Ovary (tissue), 9 donors: Measurements from ENCODE around the gene KLK1. TPM values are rescaled to one million over a fixed set of nuclear protein-coding genes. Genes with fewer than 3 reads are reported as not detected.

Experiments
- DNase-seq, 5 donors: peaks; one replicate each; pipeline ENCODE4 v3.0.0-alpha.2; 2019 to 2020
- H3K27ac ChIP-seq, 2 donors: fragments of 200-600 bp; one replicate each; pipeline versions ENCODE4 v1.5.1 to v1.8.0; 2019 to 2022
- H3K27me3 ChIP-seq: fragments of 200-600 bp; one replicate; pipeline ENCODE4 v1.8.0; 2022
- H3K36me3 ChIP-seq: fragments of 200-600 bp; sonication (generic); one replicate; pipeline ENCODE4 v1.5.1; 2019
- H3K4me1 ChIP-seq: one replicate; pipeline ENCODE4 v1.8.1; 2013; ENCODE audit warnings: mild to moderate bottlenecking, moderate library complexity; ENCODE audit not compliant: insufficient read depth
- H3K4me3 ChIP-seq: fragments of 200-600 bp; sonication (generic); one replicate; pipeline ENCODE4 v1.5.1; 2017
- H3K9me3 ChIP-seq, 2 donors: fragments of 200-600 bp in 1 of 2; sonication (generic) in 1 of 2; one replicate each; pipeline versions ENCODE4 v1.5.1 to v1.8.1; 2013 to 2019; ENCODE audit warnings: mild to moderate bottlenecking in 1 of 2, moderate library complexity in 1 of 2
- CTCF ChIP-seq, 3 donors: fragments of 450-650 bp in 2 of 3; fragments of 200-600 bp in 1 of 3; IDR thresholded peaks; one replicate each; pipeline versions ENCODE4 v1.5.1 to v1.8.0; 2016 to 2022; ENCODE audit warnings: antibody characterized with exemption in 3 of 3, mild to moderate bottlenecking in 1 of 3
- EP300 ChIP-seq: sonication (generic); formaldehyde crosslinking; IDR thresholded peaks from one replicate; pipeline ENCODE4 v1.6.1; 2017; ENCODE audit warnings: antibody characterized with exemption
- POLR2A ChIP-seq: fragments of 450-650 bp; IDR thresholded peaks from one replicate; pipeline ENCODE4 v1.6.1; 2017; ENCODE audit warnings: antibody characterized with exemption, mild to moderate bottlenecking, moderate library complexity
- WGBS, 3 donors: extraction: QIAGEN DNeasy Blood & Tissue Kit in 1 of 3; methylation state at CpG; one replicate each; pipeline versions ENCODE4 v1.1.5 to v1.1.7; 2013 to 2017; 5-methylcytosine and 5-hydroxymethylcytosine counted together
- intact Hi-C, 4 donors: fragments of 100-400 bp; cut with DNase I; formaldehyde crosslinking; loops; one replicate each; pipeline versions ENCODE4 v1.11.0 to v1.15.1; 2022 to 2023
- polyA plus RNA-seq, 2 donors: library from polyadenylated mRNA; stranded (reverse); fragments of 200-250 nt in 1 of 2; fragments of 350-450 nt in 1 of 2; fragmentation: Illumina TruSeq in 1 of 2; extraction: RNeasy Lipid Tissue Mini Kit (QIAGEN cat#74804) in 1 of 2; gene quantifications; one replicate each; pipeline ENCODE4 v1.2.3, GENCODE V29; 2013 to 2014
- total RNA-seq, 7 donors: library from RNA; depleted of rRNA in 2 of 7; stranded (reverse); fragments of >200 nt in 2 of 7; fragmentation: NEBNext Ultra II Directional in 3 of 7; extraction: Animal tissue kit (Norgen Biotek cat#: 25700) in 3 of 7; gene quantifications; one replicate each; pipeline versions ENCODE4 v1.1.0 to v1.2.4, GENCODE V29; 2016 to 2023
- donor health status: DM: no; HTN: no; CAD: no; lungs with moderate emphysema.
- donor health status: DM: no; HTN: no; CAD: no.
- donor health status: Bipolar disorder and iron deficiency.
- donor health status: DM: yes; HTN: yes; CAD: no.
- donor health status: DM: no; HTN: no; CAD: no.
- donor health status: DM: yes; HTN: yes; CAD: no.

Gene KLK1
- total and polyA plus RNA-seq, 9 donors = 0.23 to 1.2 (median 0.57) TPM; not detected in 1

- H3K4me3 ChIP-seq = no peak overlapping the region
- no peaks in the 10 kb centered on the region for H3K36me3 ChIP-seq
- no peaks in the 10 kb centered on the region for H3K9me3 ChIP-seq
- no peak for DNase-seq
- no peaks in the 10 kb centered on the region for H3K27me3 ChIP-seq
- TF ChIP-seq POLR2A (no peak), EP300 (no peak), CTCF (IDR thresholded peaks at IDR 0.05) (no peak)
- H3K27ac ChIP-seq = no peak overlapping the region
- WGBS, 3 donors = 36 to 48% (median 43%) methylated on average over 6 of the region's 6 CpGs
- intact Hi-C loops = no loop called here
- H3K4me1 ChIP-seq = no peaks in the 10 kb centered on the region
Observed at GRCh38 chr19:50857366-50857765, 33.8 kb upstream of the KLK1 start.

GRCh38 chr19:50854636-50855410 lies 31.2 kb upstream of the KLK1 start, which contains the start of gene KLK3:
KLK3 (plus strand) TSS chr19:50854915; CDS start chr19:50854956, 41 bp downstream.
- Histone ChIP-seq H3K4me1 (no peaks in the 10 kb centered on the region), H3K36me3 (no peaks in the 10 kb centered on the region), H3K9me3 (no peaks in the 10 kb centered on the region), H3K27ac (no peak within 1 kb of the TSS), H3K4me3 (no peak within 1 kb of the TSS), H3K27me3 (no peaks in the 10 kb centered on the region)
- 53 to 64% (median 58%) methylated on average over 9 of the region's 9 CpGs for WGBS, 3 donors
- no peak for TF ChIP-seq EP300
- no peak for TF ChIP-seq CTCF (IDR thresholded peaks at IDR 0.05)
- no peak for TF ChIP-seq POLR2A
- intact Hi-C loops = no loop called here
- DNase-seq = no peak

GRCh38 chr19:50851620-50852019 lies 28.0 kb upstream of the KLK1 start:
- Histone ChIP-seq H3K27me3 (no peaks in the 10 kb centered on the region), H3K36me3 (no peaks in the 10 kb centered on the region), H3K4me1 (no peaks in the 10 kb centered on the region), H3K4me3 (no peak overlapping the region), H3K27ac (no peak overlapping the region), H3K9me3 (no peaks in the 10 kb centered on the region)
- TF ChIP-seq CTCF (IDR thresholded peaks at IDR 0.05) = no peak
- no peak for TF ChIP-seq EP300
- TF ChIP-seq POLR2A = no peak
- WGBS, 3 donors = 62 to 75% (median 65%) methylated on average over 4 of the region's 4 CpGs
- no peak for DNase-seq
- intact Hi-C loops = no loop called here

- 47 to 56% (median 54%) methylated on average over 3 of the region's 3 CpGs for WGBS, 3 donors
- intact Hi-C loops = no loop called here
- no peaks in the 10 kb centered on the region for H3K4me1 ChIP-seq
- TF ChIP-seq EP300 (no peak), CTCF (IDR thresholded peaks at IDR 0.05) (no peak), POLR2A (no peak)
- DNase-seq = no peak
- no peaks in the 10 kb centered on the region for H3K36me3 ChIP-seq
- no peaks in the 10 kb centered on the region for H3K9me3 ChIP-seq
- H3K27me3 ChIP-seq = no peaks in the 10 kb centered on the region
- H3K4me3 ChIP-seq = no peak overlapping the region
- no peak overlapping the region for H3K27ac ChIP-seq
Observed at GRCh38 chr19:50850738-50851137, 27.2 kb upstream of the KLK1 start.
